GM18519 (cell line): ENCODE measurements around the gene TRIM14.

Experiments used
- ATAC-seq: cut with Tn5 transposase; IDR thresholded peaks from one replicate; pipeline ENCODE4 v1.9.1; 2021; ENCODE audit warnings: mild to moderate bottlenecking, moderate library complexity; ENCODE audit not compliant: unreplicated experiment, low FRiP score

The TRIM14 gene, protein sequence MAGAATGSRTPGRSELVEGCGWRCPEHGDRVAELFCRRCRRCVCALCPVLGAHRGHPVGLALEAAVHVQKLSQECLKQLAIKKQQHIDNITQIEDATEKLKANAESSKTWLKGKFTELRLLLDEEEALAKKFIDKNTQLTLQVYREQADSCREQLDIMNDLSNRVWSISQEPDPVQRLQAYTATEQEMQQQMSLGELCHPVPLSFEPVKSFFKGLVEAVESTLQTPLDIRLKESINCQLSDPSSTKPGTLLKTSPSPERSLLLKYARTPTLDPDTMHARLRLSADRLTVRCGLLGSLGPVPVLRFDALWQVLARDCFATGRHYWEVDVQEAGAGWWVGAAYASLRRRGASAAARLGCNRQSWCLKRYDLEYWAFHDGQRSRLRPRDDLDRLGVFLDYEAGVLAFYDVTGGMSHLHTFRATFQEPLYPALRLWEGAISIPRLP

DNA sequence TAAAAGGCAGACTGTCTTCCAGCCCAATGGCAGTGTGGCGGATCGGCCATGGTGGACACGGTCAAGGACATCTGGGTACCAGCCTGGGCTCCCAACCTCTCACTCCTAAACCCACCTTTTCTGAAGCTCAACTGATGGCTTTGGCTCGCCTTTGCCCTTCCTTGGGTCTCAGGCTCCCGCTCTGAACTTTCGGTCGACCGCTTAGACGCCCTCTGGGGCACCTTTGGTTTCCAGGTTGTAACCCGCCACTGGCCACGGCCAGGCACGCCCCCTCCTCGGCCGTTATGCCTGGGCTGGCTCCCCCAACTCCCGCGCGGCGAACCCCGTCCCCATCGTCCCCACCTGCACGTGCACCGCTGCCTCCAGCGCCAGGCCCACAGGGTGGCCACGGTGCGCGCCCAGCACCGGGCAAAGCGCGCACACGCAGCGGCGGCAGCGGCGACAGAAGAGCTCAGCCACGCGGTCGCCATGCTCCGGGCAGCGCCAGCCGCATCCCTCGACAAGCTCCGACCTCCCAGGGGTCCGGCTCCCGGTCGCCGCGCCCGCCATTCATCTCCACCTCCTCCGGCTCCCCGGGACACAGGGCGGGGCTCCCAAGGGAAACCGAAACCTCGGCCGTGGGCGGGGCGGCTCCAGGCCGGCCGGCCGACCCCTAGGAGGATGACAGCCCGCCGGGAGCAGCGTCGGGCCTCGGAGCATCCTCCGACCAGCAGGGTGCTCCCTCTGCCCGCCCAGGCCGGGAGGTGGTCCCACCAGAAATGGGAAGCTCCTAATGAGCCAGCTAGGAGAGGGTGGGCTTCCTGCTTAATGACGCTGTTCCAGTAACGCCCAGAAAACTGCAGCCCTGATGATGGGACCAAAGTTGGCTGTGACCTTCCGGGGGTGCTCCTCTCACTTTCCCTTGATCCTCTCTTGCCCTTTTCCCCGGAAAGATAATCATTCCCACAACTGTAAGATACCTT lies at the start of gene TRIM14:
TSS of gene TRIM14 (minus strand) at position 583 of the 962 bp plus-strand sequence. CDS start at position 549, 34 bp downstream.
- ATAC-seq: no peak

DNA sequence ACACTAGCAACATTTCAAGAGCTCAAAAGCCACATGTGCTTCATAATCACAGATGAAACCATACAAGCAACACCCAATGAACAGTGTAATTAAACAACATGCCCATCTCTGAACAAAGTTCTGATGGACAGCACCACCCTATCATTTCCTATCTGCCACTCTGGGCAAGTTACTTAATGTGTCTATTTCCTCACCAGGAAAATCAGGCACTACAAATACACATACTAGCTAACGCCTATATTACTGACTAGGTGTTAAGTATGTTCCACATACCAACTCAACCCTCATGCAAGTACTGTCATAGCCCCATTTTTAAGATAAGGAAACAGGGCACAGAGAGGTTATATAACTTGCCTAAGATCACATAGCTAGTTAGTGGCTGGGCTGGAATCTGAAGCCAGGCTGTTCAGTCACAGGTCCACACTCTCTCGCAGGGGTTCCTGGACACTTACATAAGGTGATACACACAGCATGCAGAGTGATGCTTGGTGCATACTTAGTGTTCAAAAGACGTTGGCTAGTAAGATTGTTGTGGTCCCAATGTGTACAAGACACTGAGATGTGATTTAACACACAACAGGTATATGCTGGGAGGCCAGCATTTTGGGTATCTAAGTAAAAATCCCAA lies 49.2 kb upstream of the TRIM14 start:
- no peak for ATAC-seq

DNA sequence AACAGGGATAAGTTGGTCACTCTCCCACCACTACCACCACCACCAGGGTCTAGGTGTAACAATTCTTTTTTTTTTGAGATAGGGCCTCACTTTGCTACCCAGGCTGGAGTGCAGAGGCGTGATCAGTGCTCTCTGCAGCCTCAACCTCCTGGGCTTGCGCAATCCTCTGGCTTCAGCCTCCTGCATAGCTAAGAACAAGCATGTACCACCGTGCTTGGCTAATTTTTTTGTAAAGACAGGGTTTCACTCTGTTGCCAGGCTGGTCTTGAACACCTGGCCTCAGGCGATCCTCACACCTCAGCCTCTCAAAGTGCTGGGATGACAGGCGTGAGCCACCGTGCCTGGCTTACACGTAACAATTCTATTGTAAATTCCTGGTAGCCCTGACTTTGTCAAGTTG lies 45.9 kb upstream of the TRIM14 start:
- no peak for ATAC-seq

DNA sequence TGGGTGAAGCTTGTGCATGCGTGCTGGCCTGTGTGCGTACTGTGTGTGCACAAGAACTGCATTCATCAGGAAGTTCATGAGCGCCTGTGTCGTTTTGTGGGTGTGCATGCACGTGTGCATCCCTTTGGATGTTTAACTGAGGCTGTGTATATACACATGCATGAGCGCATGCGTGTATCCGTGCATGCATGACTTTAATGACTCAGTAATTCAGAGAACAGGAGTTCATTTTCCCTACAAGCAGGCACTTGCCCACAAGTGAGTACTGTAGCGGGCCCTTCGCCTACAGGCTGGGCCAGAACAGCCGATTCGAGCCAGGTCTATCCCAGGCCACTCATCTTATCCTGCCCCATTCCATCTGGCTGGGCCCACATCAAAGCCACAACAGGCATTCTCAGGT lies 43.6 kb upstream of the TRIM14 start:
- ATAC-seq: no peak

DNA sequence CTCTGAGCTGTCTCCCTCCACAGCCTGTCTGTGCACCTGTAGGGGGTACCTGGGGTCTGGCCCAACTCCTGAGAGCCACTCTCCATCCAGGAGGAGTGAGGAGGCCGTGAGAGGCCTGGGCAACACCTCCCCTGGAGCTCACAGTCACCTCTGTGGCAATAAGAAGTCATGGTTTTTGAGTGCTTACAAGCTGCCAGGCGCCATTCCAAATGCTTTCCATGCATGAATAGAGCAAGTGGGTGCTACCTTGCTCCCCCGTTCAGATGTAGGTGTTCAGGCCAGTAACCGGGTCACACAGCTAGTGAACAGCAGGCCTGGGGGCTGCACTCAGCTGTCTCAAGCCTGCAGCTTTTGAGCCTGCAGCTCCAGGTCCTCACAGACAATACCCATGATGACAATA lies 42.8 kb upstream of the TRIM14 start:
- ATAC-seq: no peak

DNA sequence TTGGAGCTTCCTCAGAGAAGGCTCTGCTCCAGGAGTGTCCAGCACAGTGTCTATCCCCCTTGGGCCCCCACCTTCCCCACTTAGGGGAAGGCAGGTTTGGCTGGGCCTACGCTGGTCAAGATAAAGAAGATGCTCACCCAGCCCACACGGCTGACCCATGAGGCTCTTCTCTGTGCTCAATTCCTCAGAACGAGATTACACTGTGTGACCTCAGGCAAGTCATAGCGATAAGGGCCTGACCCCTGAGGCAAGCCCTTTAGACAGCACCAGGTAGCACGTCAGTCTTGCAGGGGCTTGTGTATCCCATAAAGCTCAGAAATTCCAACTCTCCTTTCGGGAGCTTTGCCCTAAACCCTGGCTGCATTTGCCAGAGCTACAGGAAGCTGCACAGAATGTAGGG lies 40.8 kb upstream of the TRIM14 start:
- no peak for ATAC-seq

DNA sequence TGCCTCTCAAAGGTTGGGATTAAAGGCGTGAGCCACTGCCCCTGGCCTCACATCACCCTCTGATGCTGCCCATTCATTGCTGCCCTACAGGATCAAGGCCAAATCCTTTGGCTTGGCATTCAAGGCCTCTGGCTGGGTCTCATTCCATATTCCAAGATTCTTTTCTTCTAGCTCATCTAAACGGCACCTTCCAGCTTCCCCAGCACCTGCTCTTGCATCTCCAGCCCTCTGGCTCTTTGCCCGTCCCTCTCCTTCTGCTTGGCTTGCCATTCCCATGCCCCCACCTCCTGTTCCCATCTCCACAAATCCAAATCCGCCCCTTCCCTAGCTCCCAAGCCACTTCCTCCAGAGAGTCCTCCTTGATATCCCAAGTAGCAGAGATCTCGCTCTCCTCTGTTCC lies 40.3 kb upstream of the TRIM14 start:
- ATAC-seq: no peak

DNA sequence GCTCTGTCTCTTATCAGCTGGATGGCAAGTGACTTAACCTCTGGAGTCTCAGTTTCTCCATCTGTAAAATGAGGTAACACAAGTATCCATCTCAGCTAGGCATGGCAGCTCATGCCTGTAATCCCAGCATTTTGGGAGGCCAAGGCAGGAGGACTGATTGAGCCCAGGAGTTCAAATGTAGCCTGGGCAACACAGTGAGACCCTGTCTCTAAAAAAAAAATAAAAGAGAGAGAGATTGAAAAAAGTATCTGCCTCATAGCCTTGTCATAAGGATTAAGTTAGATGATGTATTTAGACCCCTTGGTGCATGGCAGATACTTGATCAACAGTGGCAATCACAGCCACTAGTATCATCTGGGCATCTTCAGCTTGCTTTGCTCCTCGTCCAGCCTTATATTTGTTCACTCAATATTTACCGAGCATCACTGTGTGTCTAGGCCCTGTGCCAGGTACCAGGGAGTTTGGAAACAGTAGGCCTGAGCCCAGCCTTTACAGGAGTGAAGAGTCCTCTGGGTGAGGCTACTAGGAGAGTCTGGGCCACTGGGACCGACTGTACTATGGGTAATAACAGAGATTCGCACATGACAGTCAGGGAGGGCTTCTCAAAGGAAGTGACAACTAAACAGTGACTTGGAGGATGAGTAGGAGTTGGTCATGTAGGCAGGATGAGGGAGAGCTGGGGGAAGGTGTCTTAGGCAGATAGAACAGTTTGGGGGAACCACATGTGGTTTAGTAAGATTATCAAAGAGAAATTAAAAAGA lies 39.2 kb upstream of the TRIM14 start:
- no peak for ATAC-seq

DNA sequence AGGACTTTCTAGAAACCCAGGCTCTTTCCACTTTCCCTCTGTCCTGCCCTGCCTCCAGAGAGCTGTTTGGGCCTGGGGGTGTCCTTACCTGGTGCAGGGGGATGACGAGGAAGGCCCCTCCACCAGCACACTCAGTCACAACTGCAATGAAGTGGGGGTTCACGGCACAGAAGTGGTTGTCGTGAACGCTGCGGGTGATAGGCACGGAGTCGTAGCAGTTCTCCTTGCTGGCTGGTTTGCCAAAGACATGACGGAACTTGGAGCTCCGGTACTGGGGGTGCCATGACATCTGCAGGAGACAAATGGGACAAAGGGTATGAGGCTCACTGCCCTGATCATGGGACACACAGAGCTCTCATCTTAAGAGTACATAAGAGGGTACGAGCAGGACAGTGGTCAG lies 38.4 kb upstream of the TRIM14 start:
- ATAC-seq: no peak

DNA sequence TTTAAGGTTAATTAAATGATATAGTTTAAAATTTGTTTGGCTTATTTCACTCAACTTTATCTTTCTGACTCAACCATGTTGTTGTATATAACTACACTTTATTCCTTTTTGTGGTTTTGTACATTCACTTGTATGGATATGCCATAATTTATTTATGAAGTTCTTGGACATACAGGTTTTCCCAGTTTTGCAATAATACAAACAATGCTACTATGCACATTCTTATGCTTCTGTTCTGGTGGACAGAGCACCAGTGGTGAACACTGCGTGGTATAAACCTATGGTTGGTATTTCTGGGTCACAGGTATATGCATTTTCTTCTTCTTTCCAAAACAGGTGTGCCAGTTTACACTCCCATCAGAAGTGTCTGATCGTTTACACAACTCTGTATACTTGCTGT lies 35.7 kb upstream of the TRIM14 start:
- ATAC-seq: no peak

DNA sequence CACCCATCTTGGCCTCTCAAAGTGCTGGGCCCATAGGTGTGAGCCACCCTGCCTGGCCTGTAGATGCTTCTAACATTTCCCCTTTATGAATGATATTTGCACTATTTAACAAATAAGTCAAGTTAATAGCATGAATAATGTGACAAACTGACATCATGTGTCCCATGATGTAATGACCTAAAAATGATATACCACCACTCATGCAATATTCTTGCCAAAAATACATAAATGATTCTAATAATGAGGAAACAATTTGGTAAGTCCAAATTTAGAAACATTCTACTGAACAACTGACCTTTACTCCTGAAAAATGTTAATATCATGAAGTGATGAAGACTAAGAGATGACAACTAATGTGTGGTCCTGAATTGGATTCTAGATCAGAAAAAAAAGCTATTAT lies 33.5 kb upstream of the TRIM14 start:
- no peak for ATAC-seq

DNA sequence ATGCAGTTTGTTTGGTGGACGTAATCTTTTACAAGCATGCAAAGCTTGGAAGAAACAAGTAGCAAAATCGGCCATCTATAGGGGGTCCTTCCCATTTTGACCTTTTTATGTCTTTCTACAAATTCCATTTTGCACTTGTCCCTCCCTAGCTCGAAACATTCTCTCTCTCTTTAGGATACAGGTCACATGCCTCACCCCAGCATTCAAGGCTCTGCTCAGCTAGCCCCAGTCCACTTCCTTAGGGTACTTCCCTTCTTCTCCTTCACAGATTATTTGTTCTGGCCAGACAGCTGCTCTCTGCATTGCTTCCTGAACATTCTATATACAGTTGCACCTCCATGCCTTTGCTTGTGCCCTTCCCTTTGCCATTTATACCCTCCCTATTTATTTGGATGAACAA lies 31.7 kb upstream of the TRIM14 start:
- no peak for ATAC-seq

DNA sequence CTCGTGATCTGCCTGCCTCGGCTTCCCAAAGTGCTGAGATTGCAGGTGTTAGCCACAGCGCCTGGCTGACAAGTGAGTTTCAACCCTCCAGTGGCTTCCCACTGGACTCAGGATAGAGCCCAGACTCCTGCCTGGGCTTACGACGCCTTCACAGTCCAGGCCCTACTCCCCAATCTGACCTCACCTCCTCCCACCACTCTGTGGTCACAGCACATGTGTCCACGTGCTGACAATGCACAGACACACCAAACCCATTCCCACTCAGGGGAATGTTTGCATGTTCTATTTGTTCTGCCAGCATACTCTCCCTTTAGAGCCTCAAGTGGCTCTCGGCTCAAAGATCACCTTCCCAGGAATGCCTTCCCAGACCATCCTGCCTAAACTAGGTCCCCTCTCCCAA lies 31.1 kb upstream of the TRIM14 start:
- ATAC-seq: no peak

DNA sequence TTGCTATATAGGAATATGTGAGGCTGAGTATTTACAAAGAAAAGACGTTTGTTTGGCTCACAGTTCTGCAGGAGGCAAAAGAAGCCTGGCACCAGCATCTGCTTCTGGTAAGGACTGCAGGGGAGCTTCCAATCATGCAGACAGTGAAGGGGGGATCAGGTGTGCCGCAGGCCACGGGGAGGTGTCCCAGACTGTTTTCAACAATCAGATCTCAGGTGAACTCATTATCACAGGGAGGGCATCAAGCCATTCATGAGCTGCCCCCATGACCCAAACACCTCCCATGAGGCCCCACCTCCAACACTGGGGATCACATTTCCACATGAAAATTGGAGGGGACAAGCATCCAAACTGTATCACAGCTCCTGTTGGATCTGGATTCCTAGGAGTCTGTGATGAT lies 30.4 kb upstream of the TRIM14 start:
- ATAC-seq: no peak

DNA sequence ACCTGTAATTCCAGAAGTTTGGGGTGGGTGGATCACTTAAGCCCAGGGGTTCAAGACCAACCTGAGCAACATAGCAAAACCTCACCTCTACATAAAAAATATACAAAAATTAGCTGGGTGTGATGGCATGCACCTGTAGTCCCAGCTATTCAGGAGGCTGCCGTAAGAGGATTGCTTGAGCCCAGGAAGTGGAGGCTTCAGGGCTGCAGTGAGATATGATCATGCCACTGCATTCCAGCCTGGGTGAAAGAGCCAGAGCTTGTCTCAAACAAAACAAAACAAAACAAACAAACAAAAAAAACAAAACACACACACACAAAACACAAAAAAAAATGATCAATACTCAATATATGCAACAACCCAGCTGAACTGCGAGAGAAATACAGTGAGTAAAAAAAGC lies 29.5 kb upstream of the TRIM14 start:
- no peak for ATAC-seq

DNA sequence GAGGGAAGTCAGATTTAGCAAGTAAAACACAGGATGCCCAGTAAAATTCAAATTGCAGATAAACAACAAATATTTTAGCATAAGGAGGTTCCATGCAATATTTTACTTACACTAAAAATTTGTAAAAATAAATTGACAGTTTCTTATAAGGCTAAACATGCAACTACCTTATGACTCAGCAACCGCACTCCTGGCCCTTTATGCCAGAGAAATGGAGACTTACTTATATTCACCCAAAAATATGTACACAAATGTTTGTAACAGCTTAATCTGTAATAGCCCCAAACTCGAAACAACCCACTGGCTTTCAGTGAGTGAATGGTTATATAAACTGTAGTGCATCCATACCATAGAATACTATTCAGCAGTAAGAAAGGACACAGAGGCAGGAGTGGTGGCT lies 28.6 kb upstream of the TRIM14 start:
- no peak for ATAC-seq

DNA sequence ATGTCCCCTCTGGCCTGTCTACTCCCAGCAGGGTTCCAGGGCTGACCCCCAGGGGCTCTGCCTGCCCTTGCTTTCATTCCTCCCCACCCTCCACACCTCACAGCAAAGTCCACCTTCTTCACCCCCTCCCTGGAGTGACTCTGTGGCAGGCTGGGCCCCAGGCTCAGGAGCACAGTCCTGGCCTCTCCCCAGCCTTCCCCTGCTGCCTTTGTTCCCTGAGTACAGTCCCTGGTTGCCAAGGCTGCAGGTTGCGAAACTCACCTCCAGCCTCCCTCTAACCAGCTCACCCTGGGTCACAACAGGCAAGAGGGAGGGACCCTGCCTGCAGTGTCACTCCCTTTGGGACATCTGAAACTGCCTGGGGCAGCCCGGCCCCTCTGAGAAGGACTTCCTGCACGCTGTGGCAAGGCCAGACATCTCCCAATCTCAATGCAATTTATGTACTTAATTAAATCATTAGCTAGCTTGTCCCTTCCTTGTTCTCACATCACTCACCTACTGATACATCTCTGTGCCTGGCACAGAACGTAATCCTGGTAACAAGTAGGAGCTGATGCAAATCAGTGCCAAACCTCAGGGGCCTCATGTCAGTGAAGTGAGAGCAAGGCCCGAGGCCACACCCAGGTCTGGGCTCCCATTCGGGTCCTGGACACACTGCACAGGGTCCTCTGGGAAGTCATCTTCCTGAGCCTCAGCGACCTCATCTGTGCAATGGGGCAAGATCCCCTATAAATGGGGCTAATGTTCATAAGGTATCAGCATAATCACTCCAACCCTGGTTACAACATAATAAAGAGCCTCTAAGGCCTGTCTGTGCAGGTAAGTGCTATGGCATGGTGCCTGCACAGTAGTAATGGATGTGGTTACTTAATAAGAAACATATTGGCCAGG lies 27.3 kb upstream of the TRIM14 start:
- ATAC-seq: no peak

DNA sequence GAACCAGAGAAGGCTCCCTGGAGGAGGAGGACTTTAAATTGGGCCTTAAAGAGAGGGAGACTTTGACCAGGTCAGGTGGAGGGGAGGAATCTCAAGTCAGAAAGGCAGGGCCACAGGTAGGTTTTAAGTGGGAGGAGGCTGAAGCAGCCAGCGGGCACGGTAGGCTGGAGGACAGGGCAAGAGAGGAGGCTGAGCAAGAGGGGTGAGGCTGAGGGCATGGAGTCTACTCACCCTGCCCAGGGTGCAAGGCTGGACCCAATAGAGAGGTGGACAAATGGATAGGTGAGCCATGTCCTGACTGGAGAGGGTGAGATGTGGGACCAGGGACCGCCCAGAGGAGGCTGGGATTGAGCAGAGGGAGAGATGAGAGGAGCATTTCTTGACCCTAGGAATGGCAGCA lies 25.6 kb upstream of the TRIM14 start:
- no peak for ATAC-seq

DNA sequence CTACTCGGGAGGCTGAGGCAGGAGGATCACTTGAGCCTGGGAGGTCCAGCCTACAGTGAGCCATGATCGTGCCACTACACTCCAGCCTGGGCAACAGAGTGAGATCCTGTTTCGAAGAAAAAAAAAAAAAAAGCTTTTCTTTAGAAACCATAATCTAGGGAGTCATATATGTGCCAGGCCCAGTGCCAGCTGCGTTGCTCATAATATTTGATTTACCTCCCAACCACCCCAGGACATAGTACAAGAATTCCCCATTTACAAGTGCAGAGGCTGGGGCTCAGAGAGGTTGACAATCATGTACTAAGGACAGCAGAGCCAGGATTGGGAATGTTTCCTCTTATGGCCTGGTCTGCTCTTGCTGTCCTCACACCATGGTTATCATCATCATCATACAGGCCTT lies 25.1 kb upstream of the TRIM14 start:
- no peak for ATAC-seq
